Endothelial cell (in vitro differentiated cells): Measurements from ENCODE around the gene FRMPD1. TPM values are rescaled to one million over a fixed set of nuclear protein-coding genes. Genes with fewer than 3 reads are reported as not detected.

Experiments
- DNase-seq: peaks from one replicate; pipeline ENCODE4 v3.0.0; 2021; ENCODE audit warnings: low spot score
- H3K27ac Mint-ChIP-seq: one replicate; pipeline ENCODE4 v1.8.0; 2021; ENCODE audit warnings: mixed read lengths, inconsistent platforms; ENCODE audit not compliant: unreplicated experiment
- H3K27me3 Mint-ChIP-seq: one replicate; pipeline ENCODE4 v1.8.0; 2021; ENCODE audit warnings: mild to moderate bottlenecking, moderate library complexity, mixed read lengths, inconsistent platforms; ENCODE audit not compliant: unreplicated experiment
- H3K36me3 Mint-ChIP-seq: one replicate; pipeline ENCODE4 v1.8.0; 2021; ENCODE audit warnings: mild to moderate bottlenecking, low read depth, mixed read lengths, inconsistent platforms; ENCODE audit not compliant: unreplicated experiment
- H3K4me1 Mint-ChIP-seq: one replicate; pipeline ENCODE4 v1.8.0; 2021; ENCODE audit warnings: mild to moderate bottlenecking, mixed read lengths, inconsistent platforms; ENCODE audit not compliant: unreplicated experiment
- H3K4me3 Mint-ChIP-seq: one replicate; pipeline ENCODE4 v1.8.0; 2021; ENCODE audit warnings: mild to moderate bottlenecking, mixed read lengths, inconsistent platforms; ENCODE audit not compliant: unreplicated experiment
- H3K9me3 Mint-ChIP-seq: one replicate; pipeline ENCODE4 v1.8.0; 2021; ENCODE audit warnings: mixed read lengths, inconsistent platforms; ENCODE audit not compliant: unreplicated experiment
- total RNA-seq: library from RNA; stranded (reverse); fragmentation: NEBNext Ultra II Directional; extraction: Animal tissue kit (Norgen Biotek cat#: 25700); gene quantifications from one replicate; pipeline ENCODE4 v1.2.1, GENCODE V29; 2021; ENCODE audit not compliant: unreplicated experiment
- TF ChIP-seq, protein P1 (sequence below): fragments of 200-600 bp; sonication (generic); IDR thresholded peaks from one replicate; pipeline ENCODE4 v1.5.0; 2021; ENCODE audit warnings: antibody characterized with exemption; ENCODE audit not compliant: unreplicated experiment

Gene FRMPD1
- total RNA-seq, 1 donor from 2014 or later, result 0.08 TPM

DNA sequence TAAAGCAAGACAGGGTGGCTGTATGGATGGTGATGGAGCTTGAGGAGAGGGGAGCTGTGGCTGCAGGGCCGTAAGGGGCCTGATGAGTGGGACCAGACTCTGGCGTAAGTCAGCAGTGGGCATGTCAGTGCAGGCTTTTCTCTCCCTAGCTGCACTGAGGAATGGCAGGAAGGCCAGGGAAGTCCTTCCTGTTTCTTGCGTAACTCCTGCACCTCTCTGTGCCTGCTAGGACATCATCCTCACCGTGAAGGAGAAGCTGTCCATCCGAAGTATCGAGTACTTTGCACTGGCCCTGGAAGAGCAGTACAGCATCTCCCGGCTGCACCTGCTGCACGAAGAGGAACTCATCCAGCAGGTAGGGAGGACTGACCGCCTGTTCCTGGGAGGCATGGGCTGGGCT, 78.7 kb downstream of the FRMPD1 start:
- Mint-ChIP-seq H3K9me3 (no peaks in the 10 kb centered on the region), H3K4me1 (peaks cover 4% of the 10 kb centered on the region), H3K27ac (no peak overlapping the region), H3K4me3 (no peak overlapping the region), H3K27me3 (peaks cover 2% of the 10 kb centered on the region), H3K36me3 (no peaks in the 10 kb centered on the region)
- TF ChIP-seq, protein P1, sequence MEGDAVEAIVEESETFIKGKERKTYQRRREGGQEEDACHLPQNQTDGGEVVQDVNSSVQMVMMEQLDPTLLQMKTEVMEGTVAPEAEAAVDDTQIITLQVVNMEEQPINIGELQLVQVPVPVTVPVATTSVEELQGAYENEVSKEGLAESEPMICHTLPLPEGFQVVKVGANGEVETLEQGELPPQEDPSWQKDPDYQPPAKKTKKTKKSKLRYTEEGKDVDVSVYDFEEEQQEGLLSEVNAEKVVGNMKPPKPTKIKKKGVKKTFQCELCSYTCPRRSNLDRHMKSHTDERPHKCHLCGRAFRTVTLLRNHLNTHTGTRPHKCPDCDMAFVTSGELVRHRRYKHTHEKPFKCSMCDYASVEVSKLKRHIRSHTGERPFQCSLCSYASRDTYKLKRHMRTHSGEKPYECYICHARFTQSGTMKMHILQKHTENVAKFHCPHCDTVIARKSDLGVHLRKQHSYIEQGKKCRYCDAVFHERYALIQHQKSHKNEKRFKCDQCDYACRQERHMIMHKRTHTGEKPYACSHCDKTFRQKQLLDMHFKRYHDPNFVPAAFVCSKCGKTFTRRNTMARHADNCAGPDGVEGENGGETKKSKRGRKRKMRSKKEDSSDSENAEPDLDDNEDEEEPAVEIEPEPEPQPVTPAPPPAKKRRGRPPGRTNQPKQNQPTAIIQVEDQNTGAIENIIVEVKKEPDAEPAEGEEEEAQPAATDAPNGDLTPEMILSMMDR, result no peak
- no peak for DNase-seq

DNA sequence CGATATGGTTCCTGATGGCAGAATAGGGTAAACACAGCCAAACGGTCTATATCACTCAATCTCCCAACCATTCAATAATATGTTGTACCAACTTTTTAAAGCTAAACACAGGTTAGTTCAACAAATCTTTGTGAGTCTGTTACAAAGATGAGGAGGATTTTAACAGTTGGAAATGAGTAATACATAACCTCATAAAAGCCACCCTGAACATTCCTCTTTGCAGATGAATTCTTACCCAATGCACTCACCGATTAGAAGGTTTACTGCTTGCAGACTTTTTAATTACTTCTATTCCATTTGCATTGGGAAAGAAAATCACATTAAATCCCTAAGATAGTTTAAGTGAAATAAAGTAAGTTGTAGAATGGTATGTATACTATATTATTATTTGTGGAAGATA, 79.5 kb downstream of the FRMPD1 start:
- Mint-ChIP-seq H3K4me1 (peaks cover 4% of the 10 kb centered on the region), H3K9me3 (no peaks in the 10 kb centered on the region), H3K36me3 (no peaks in the 10 kb centered on the region), H3K4me3 (no peak overlapping the region), H3K27me3 (peaks cover 5% of the 10 kb centered on the region), H3K27ac (no peak overlapping the region)
- TF ChIP-seq, protein P1, result no peak
- no peak for DNase-seq

DNA sequence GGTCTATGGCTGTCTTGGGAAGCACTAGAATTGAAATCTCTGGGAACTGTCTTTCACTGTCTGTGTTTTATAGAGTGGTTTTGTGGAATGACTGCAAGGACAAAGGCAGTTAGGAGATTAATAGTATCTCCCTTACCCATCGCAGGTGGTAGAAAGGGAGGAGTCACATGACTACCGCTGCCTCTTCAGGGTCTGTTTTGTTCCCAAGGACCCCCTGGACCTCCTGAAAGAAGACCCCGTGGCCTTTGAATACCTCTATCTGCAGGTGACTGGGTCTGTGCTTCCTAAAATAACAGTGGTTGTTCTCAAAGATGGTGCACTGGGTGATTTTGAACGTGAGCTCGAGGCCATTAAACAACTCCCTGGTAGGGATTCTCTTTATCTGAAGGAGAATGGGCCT, 80.1 kb downstream of the FRMPD1 start:
- no peaks in the 10 kb centered on the region for H3K36me3 Mint-ChIP-seq
- no peaks in the 10 kb centered on the region for H3K9me3 Mint-ChIP-seq
- TF ChIP-seq, protein P1, result no peak
- DNase-seq, result no peak
- H3K27ac Mint-ChIP-seq, result no peak overlapping the region
- H3K27me3 Mint-ChIP-seq, result peaks cover 6% of the 10 kb centered on the region
- no peak overlapping the region for H3K4me3 Mint-ChIP-seq
- peaks cover 4% of the 10 kb centered on the region for H3K4me1 Mint-ChIP-seq

DNA sequence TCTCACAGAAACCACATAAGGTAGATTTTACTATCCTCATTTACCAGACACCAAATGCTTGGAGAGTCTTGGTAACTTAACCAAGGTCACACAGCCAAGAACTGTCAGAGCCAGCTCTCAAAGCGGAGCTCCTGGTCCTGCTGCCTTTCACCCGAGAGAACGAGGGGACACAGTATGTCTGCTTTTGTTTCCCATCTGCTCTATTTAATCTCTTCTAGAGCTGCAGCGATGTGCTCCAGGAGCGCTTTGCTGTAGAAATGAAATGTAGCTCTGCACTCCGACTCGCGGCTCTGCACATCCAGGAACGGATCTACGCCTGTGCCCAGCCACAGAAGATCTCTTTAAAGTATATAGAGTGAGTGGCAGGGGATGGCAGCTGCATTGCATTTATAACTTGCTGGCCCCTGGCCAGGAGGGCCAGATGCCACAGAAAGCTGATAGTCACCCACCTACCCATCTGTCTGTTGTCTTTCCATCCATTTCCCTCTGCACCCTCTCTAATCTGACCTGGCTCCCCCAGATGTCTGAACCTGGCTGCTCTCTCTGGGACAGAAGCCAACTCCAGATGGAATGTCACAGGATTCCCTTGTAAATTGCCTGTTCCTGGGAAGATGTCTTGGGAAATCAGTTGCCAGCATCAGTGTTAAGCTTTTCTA, 81.5 kb downstream of the FRMPD1 start:
- H3K4me1 Mint-ChIP-seq, result peaks cover 4% of the 10 kb centered on the region
- TF ChIP-seq, protein P1, result no peak
- H3K36me3 Mint-ChIP-seq, result no peaks in the 10 kb centered on the region
- no peak overlapping the region for H3K27ac Mint-ChIP-seq
- H3K27me3 Mint-ChIP-seq, result peaks cover 6% of the 10 kb centered on the region
- no peak overlapping the region for H3K4me3 Mint-ChIP-seq
- no peak for DNase-seq
- H3K9me3 Mint-ChIP-seq, result no peaks in the 10 kb centered on the region

DNA sequence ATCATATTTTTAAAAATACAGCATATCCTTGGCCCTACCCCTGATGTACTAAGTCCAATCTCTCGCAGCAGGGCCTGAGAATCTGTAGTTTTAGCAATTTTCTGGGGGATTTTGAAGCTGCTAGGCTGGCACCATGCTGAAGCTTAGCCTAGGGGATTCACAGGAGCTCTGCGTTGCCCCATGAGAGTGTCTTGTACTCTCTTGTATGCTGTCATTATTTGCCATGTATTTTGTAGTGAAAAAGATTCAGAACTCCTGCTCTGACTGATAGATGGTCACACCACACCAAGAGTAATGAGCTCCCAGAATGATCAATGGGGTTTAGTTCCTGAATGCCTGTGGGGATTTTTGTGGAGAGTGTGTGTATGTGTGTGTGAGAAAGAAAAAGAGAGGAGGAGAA, 82.2 kb downstream of the FRMPD1 start:
- peaks cover 4% of the 10 kb centered on the region for H3K4me1 Mint-ChIP-seq

More for the DNA sequence above, 82.2 kb downstream of the FRMPD1 start:
- Mint-ChIP-seq H3K4me3 (no peak overlapping the region), H3K27me3 (peaks cover 6% of the 10 kb centered on the region), H3K9me3 (no peaks in the 10 kb centered on the region), H3K36me3 (no peaks in the 10 kb centered on the region), H3K27ac (no peak overlapping the region)
- DNase-seq, result no peak
- TF ChIP-seq, protein P1, result no peak
